K562 (cell line): ENCODE data around the gene UFC1. TPM values are rescaled to one million over a fixed set of nuclear protein-coding genes. Genes with fewer than 3 reads are reported as not detected.

Experiments used
- AFF4 ChIP-seq: sonication (generic); formaldehyde crosslinking; IDR thresholded peaks from 2 replicates; pipeline ENCODE4 v1.8.0; 2023; ENCODE audit warnings: mild to moderate bottlenecking, missing genetic modification reagents
- ARID4B ChIP-seq: sonication (generic); formaldehyde crosslinking; IDR thresholded peaks from 2 replicates; pipeline ENCODE4 v1.8.0; 2022; ENCODE audit warnings: mild to moderate bottlenecking, missing genetic modification reagents
- CCNT2 ChIP-seq: IDR thresholded peaks from 2 replicates; pipeline ENCODE4 v1.6.1; 2011; ENCODE audit warnings: borderline replicate concordance, low read depth, mild to moderate bottlenecking, moderate library complexity, mixed read lengths, low read length; ENCODE audit not compliant: insufficient read length; ENCODE audit errors: extremely low read depth
- CEBPB ChIP-seq: fragments of 450-650 bp; IDR thresholded peaks from 2 replicates; pipeline ENCODE4 v1.6.1; 2016; ENCODE audit warnings: missing genetic modification characterization, missing compliant biosample characterization
- ELF1 ChIP-seq: fragments of 200-800 bp; sonication (Bioruptor generic); IDR thresholded peaks from 2 replicates; pipeline ENCODE4 v1.6.1; 2016; ENCODE audit warnings: missing genetic modification characterization, missing compliant biosample characterization
- FOXA3 ChIP-seq, 2 experiments: fragments of 450-650 bp in 1 of 2; sonication (generic) in 1 of 2; formaldehyde crosslinking; IDR thresholded peaks in 1 of 2; conservative IDR thresholded peaks in 1 of 2; 2 replicates each; pipeline versions ENCODE4 v1.4.0 to v1.8.0; 2020 to 2022; ENCODE audit warnings: mild to moderate bottlenecking in 2 of 2, missing genetic modification reagents in 1 of 2
- HMG20B ChIP-seq: fragments of 250-450 bp; sonication (Bioruptor Pico); IDR thresholded peaks from 2 replicates; pipeline ENCODE4 v1.5.0; 2021; ENCODE audit warnings: mild to moderate bottlenecking
- MED1 ChIP-seq: sonication (generic); formaldehyde crosslinking; IDR thresholded peaks from 2 replicates; pipeline ENCODE4 v1.8.1; 2023; ENCODE audit warnings: missing genetic modification reagents, borderline replicate concordance
- PRPF4 ChIP-seq: fragments of 200-400 bp; formaldehyde crosslinking; IDR thresholded peaks from one replicate; pipeline ENCODE4 v1.6.1; 2017; ENCODE audit warnings: low read length, low read depth, mild to moderate bottlenecking; ENCODE audit not compliant: insufficient read depth, poor library complexity, severe bottlenecking
- SIX5 ChIP-seq, 2 experiments: IDR thresholded peaks; 2 replicates each; pipeline ENCODE4 v1.6.1; 2011; ENCODE audit warnings: low read length in 2 of 2, borderline replicate concordance in 1 of 2, low read depth in 1 of 2, mild to moderate bottlenecking in 1 of 2, moderate library complexity in 1 of 2; ENCODE audit not compliant: insufficient read depth in 1 of 2
- SRSF3 ChIP-seq: fragments of 200-400 bp; formaldehyde crosslinking; IDR thresholded peaks from 2 replicates; pipeline ENCODE4 v1.6.1; 2016; ENCODE audit warnings: mild to moderate bottlenecking, low read length, moderate library complexity; ENCODE audit not compliant: insufficient read depth
- ZBTB8A ChIP-seq: fragments of 450-650 bp; IDR thresholded peaks from 2 replicates; pipeline ENCODE4 v1.6.1; 2018; ENCODE audit warnings: mild to moderate bottlenecking, moderate library complexity; ENCODE audit not compliant: partially characterized antibody
- ZNF384 ChIP-seq: IDR thresholded peaks from 2 replicates; pipeline ENCODE4 v1.6.1; 2012; ENCODE audit warnings: low read depth, low read length, improper control_type of control experiment
- ZNF592 ChIP-seq: fragments of 450-650 bp; IDR thresholded peaks from 2 replicates; pipeline ENCODE4 v1.6.1; 2017; ENCODE audit warnings: antibody characterized with exemption, mild to moderate bottlenecking
- ZNF79 ChIP-seq: fragments of 250-450 bp; sonication (Bioruptor Pico); IDR thresholded peaks from 2 replicates; pipeline ENCODE4 v1.4.0; 2020; ENCODE audit warnings: low read depth, mild to moderate bottlenecking, moderate library complexity
- polyA plus RNA-seq, 8 experiments: library from polyadenylated mRNA; depleted of rRNA in 4 of 8; stranded (reverse) in 5 of 8; unstranded in 3 of 8; fragments of >200 nt; fragmentation: Nextera tagmentation in 2 of 8; fragmentation: Illumina TruSeq in 1 of 8; extraction: Ambion mirVana in 2 of 8; extraction: Trizol in 1 of 8; gene quantifications; 2 replicates each; pipeline versions ENCODE4 v1.2.1 to v1.2.3, GENCODE V29; 2011 to 2014; ENCODE audit warnings: inconsistent platforms in 1 of 8, missing spikeins in 1 of 8
- total RNA-seq, 7 experiments: library from RNA; depleted of rRNA in 6 of 7; stranded (reverse); fragments of >200 nt in 6 of 7; fragmentation: Illumina TruSeq in 2 of 7; extraction: Trizol in 2 of 7; gene quantifications; 2 replicates each; pipeline versions ENCODE4 v1.2.1 to v1.2.3, GENCODE V29; 2011 to 2021; ENCODE audit warnings: low replicate concordance in 1 of 7

Gene UFC1
- total and polyA plus RNA-seq, 9 of the 15 experiments (the other 6 are each of a cell fraction or from before 2014, with no cell fraction given) = 92.8 to 220 (median 161) TPM

- no peak for TF ChIP-seq SIX5 (IDR thresholded peaks at IDR 0.05; ENCODE audit: borderline replicate concordance in 1 of 2, insufficient read depth in 1 of 2, low read depth in 1 of 2, low read length in 2 of 2)
- TF ChIP-seq ZNF384 = no peak
- no peak for TF ChIP-seq SRSF3
- no peak for TF ChIP-seq PRPF4
- TF ChIP-seq CCNT2 = no peak
- TF ChIP-seq CEBPB = no peak
- TF ChIP-seq ZNF592 = peak; percentile 89
- TF ChIP-seq ELF1 (tag) = peak; percentile 44; the same call in 1 of the 2 replicates
- TF ChIP-seq AFF4 (CRISPR knock-in tag) = no peak
- no peak for TF ChIP-seq ARID4B (CRISPR knock-in tag)
- TF ChIP-seq MED1 (CRISPR knock-in tag) = no peak
- no peak for TF ChIP-seq ZBTB8A
- no peak for TF ChIP-seq ZNF79
- no peak for TF ChIP-seq HMG20B
- no peak for TF ChIP-seq FOXA3 (CRISPR knock-in tag; conservative IDR thresholded peaks at IDR 0.05 in 1 of 2, IDR thresholded peaks at IDR 0.05 in 1 of 2)
Measured at GRCh38 chr1:161162052-161162451, 8.3 kb downstream of the UFC1 start (continued).
